ENCODE measurements around the gene STAT5A. TPM values are rescaled to one million over a fixed set of nuclear protein-coding genes. Genes with fewer than 3 reads are reported as not detected.

STAT5A gene
- total RNA-seq, 1 experiment from 2014 or later: 6.6 TPM

DNA sequence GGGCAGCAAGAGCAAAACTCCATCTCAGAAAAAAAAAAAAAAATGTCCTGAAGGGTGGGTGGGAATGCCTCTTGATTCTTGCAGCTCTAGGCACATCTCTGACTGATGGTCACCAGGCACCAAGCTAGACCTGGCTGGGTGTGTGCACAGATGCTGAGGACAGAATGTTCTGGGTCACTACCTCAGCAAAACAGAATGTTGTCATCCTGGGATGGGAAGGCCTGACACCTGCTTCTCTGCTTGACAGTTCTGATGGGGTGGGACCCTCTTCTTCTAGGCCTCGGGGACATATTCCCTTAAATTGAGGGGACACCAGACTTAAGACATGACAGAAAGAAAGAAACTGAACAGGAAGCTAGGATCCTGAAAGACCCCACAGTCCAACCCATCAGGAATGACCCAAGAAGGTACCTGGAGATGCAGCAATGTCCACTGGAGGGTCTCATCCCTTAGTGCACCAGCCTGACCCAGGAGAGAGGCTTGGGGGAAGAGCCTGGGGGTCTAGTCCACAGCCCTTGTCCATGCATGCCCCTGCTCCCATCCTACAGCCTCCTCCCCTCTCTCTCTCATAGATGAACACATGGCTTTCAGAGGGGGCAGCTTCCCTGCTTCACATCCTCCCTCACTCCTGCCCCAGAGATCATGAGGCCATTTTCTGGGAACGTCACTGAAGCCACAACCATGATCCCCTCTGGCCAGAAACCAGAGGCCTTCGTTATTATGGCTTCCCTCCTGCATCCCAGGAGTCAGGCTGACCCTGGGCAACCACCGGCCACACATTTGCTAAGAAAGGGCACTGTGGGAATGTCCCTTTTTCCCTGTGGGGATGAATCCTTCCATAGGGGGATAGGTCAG lies 8.3 kb upstream of the STAT5A start:
- H3K4me3 Mint-ChIP-seq: no peak overlapping the region
- H3K9me3 Mint-ChIP-seq: no peaks in the 10 kb centered on the region
- TF ChIP-seq, protein P1, sequence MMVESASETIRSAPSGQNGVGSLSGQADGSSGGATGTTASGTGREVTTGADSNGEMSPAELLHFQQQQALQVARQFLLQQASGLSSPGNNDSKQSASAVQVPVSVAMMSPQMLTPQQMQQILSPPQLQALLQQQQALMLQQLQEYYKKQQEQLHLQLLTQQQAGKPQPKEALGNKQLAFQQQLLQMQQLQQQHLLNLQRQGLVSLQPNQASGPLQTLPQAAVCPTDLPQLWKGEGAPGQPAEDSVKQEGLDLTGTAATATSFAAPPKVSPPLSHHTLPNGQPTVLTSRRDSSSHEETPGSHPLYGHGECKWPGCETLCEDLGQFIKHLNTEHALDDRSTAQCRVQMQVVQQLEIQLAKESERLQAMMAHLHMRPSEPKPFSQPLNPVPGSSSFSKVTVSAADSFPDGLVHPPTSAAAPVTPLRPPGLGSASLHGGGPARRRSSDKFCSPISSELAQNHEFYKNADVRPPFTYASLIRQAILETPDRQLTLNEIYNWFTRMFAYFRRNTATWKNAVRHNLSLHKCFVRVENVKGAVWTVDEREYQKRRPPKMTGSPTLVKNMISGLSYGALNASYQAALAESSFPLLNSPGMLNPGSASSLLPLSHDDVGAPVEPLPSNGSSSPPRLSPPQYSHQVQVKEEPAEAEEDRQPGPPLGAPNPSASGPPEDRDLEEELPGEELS (CRISPR knock-in tag; IDR thresholded peaks at IDR 0.05): no peak
- TF ChIP-seq CREB1 (CRISPR knock-in tag; IDR thresholded peaks at IDR 0.05): no peak
- TF ChIP-seq KAT7 (CRISPR knock-in tag; IDR thresholded peaks at IDR 0.05; ENCODE audit: borderline replicate concordance): no peak
- TF ChIP-seq CTCF (IDR thresholded peaks at IDR 0.05): no peak
- no peak for TF ChIP-seq NR1H2 (CRISPR knock-in tag; IDR thresholded peaks at IDR 0.05)
- TF ChIP-seq ZNF532 (CRISPR knock-in tag; IDR thresholded peaks at IDR 0.05; ENCODE audit: borderline replicate concordance): no peak
- no peak for TF ChIP-seq ATF2 (CRISPR knock-in tag; IDR thresholded peaks at IDR 0.05; ENCODE audit: borderline replicate concordance, low read depth)
- TF ChIP-seq MXD4 (CRISPR knock-in tag; IDR thresholded peaks at IDR 0.05; ENCODE audit: borderline replicate concordance): no peak
- TF ChIP-seq, protein P2, sequence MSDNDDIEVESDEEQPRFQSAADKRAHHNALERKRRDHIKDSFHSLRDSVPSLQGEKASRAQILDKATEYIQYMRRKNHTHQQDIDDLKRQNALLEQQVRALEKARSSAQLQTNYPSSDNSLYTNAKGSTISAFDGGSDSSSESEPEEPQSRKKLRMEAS (CRISPR knock-in tag; IDR thresholded peaks at IDR 0.05): no peak
- TF ChIP-seq JAZF1 (CRISPR knock-in tag; IDR thresholded peaks at IDR 0.05): no peak
- no peak for TF ChIP-seq ETV6 (CRISPR knock-in tag; IDR thresholded peaks at IDR 0.05)
- no peak for TF ChIP-seq ZNF281 (CRISPR knock-in tag; IDR thresholded peaks at IDR 0.05)
- no peak for TF ChIP-seq CREM (CRISPR knock-in tag; IDR thresholded peaks at IDR 0.05)
- H3K27ac Mint-ChIP-seq: no peak overlapping the region
- ChIA-PET POLR2A (interaction anchor here (0.7 kb wide), 1 partner anchor 36 kb away, joined by 4 read pairs; no protein-coding TSS in a partner anchor), CTCF (interaction anchor here (0.6 to 1.4 kb wide), 7 partner anchors 9 to 247 kb away, joined by 3 to 13 read pairs (median 4); partner anchors contain the start of gene STAT5A)
- DNase-seq (ENCODE audit: low spot score): no peak
- ATAC-seq: no peak
- H3K36me3 Mint-ChIP-seq: no peaks in the 10 kb centered on the region
- peaks cover 6% of the 10 kb centered on the region for H3K27me3 Mint-ChIP-seq (ENCODE audit: low read depth)
- H3K4me1 Mint-ChIP-seq: peaks cover 23% of the 10 kb centered on the region

All from WTC11 (cell line).